Mesendoderm (in vitro differentiated cells): ENCODE measurements around the gene RBM23.
A peak's percentile ranks its signal among the peaks of the same experiment; 100 is the strongest.

ENCODE experiments used
- DNase-seq: peaks from one replicate; pipeline ENCODE4 v3.0.0; 2013
- H2AK5ac ChIP-seq: 2 replicates; pipeline ENCODE4 v1.6.1; 2013; ENCODE audit warnings: low read length, inconsistent platforms
- H2BK120ac ChIP-seq: 2 replicates; pipeline ENCODE4 v1.6.1; 2013; ENCODE audit warnings: low read depth, mild to moderate bottlenecking, low read length, moderate library complexity, mixed read lengths
- H2BK15ac ChIP-seq: replicated peaks from 2 replicates; pipeline ENCODE4 v1.6.1; 2013; ENCODE audit warnings: low read depth, mild to moderate bottlenecking, moderate library complexity
- H2BK5ac ChIP-seq: 2 replicates; pipeline ENCODE4 v1.6.1; 2013; ENCODE audit warnings: low read length, inconsistent platforms
- H3K18ac ChIP-seq: 2 replicates; pipeline ENCODE4 v1.6.1; 2013; ENCODE audit warnings: mild to moderate bottlenecking, low read length, mixed read lengths
- H3K23ac ChIP-seq: one replicate; pipeline ENCODE4 v1.6.1; 2013; ENCODE audit warnings: low read length
- H3K27ac ChIP-seq: 2 replicates; pipeline ENCODE4 v1.5.1; 2013; ENCODE audit warnings: low read depth, mild to moderate bottlenecking, inconsistent platforms, low read length, moderate library complexity
- H3K27me3 ChIP-seq: 2 replicates; pipeline ENCODE4 v1.6.1; 2013; ENCODE audit warnings: low read length, control low read depth, mild to moderate bottlenecking, inconsistent platforms; ENCODE audit not compliant: insufficient read depth, poor library complexity
- H3K36me3 ChIP-seq: 2 replicates; pipeline ENCODE4 v1.6.1; 2013; ENCODE audit warnings: low read length, inconsistent platforms; ENCODE audit not compliant: control insufficient read depth, insufficient read depth
- H3K4ac ChIP-seq: one replicate; pipeline ENCODE4 v1.6.1; 2013; ENCODE audit warnings: low read depth, mild to moderate bottlenecking, low read length, moderate library complexity
- H3K4me1 ChIP-seq: 2 replicates; pipeline ENCODE4 v1.6.1; 2013; ENCODE audit warnings: low read depth, low read length, inconsistent platforms; ENCODE audit not compliant: control insufficient read depth
- H3K4me2 ChIP-seq: 2 replicates; pipeline ENCODE4 v1.6.1; 2013; ENCODE audit warnings: low read length
- H3K4me3 ChIP-seq: 2 replicates; pipeline ENCODE4 v1.5.1; 2013; ENCODE audit warnings: mild to moderate bottlenecking, low read length
- H3K56ac ChIP-seq: one replicate; pipeline ENCODE4 v1.6.1; 2013; ENCODE audit warnings: low read length
- H3K79me1 ChIP-seq: 2 replicates; pipeline ENCODE4 v1.6.1; 2013; ENCODE audit warnings: low read length, inconsistent platforms
- H3K79me2 ChIP-seq: 2 replicates; pipeline ENCODE4 v1.6.1; 2013; ENCODE audit warnings: mild to moderate bottlenecking, low read length; ENCODE audit not compliant: control insufficient read depth, insufficient read depth
- H3K9ac ChIP-seq: 2 replicates; pipeline ENCODE4 v1.6.1; 2013; ENCODE audit warnings: low read length, inconsistent platforms
- H4K5ac ChIP-seq: one replicate; pipeline ENCODE4 v1.6.1; 2013; ENCODE audit warnings: low read length
- H4K8ac ChIP-seq: one replicate; pipeline ENCODE4 v1.6.1; 2013; ENCODE audit warnings: low read depth, mild to moderate bottlenecking, control low read depth, low read length, moderate library complexity
- WGBS: extraction: QIAGEN DNeasy Blood & Tissue Kit; methylation state at CpG from one replicate; pipeline ENCODE4 v1.1.7; 2013; ENCODE audit warnings: low lambda C conversion rate, missing lambda C conversion rate; ENCODE audit not compliant: insufficient coverage; ENCODE audit errors: extremely low coverage; 5-methylcytosine and 5-hydroxymethylcytosine counted together

The RBM23 gene

GRCh38 chr14:22929961-22930364, 11.0 kb upstream of the RBM23 start:
- Histone ChIP-seq H3K79me2 (peaks cover 16% of the 10 kb centered on the region), H3K4ac (no peak overlapping the region), H3K4me1 (peaks cover 2% of the 10 kb centered on the region), H3K23ac (no peak overlapping the region), H3K4me2 (peak overlapping the region; percentile 91), H4K5ac (no peak overlapping the region), H3K27ac (no peak overlapping the region), H3K56ac (peak overlapping the region; percentile 83), H3K18ac (peak overlapping the region; percentile 71), H2AK5ac (no peak overlapping the region), H3K79me1 (peaks cover 7% of the 10 kb centered on the region), H3K36me3 (no peaks in the 10 kb centered on the region), H2BK120ac (no peak overlapping the region), H2BK15ac (no peak overlapping the region), H3K4me3 (peak overlapping the region; percentile 41), H2BK5ac (no peak overlapping the region), H3K27me3 (no peaks in the 10 kb centered on the region), H3K9ac (peak overlapping the region; percentile 71), H4K8ac (no peak overlapping the region)
- no CpG with 5 or more reads among the region's 2 CpGs for WGBS
- DNase-seq, result no peak

- no peak within 1 kb of the TSS for H3K4ac ChIP-seq
- H3K23ac ChIP-seq, result no peak within 1 kb of the TSS
- peak; percentile 100 for DNase-seq
- peaks cover 16% of the 10 kb centered on the region for H3K79me2 ChIP-seq
- peak within 1 kb of the TSS; percentile 6 for H4K5ac ChIP-seq
- no peak within 1 kb of the TSS for H2BK15ac ChIP-seq
- H3K27me3 ChIP-seq, result no peaks in the 10 kb centered on the region
- peak within 1 kb of the TSS; percentile 91 for H3K4me3 ChIP-seq
- WGBS, result no CpG with 5 or more reads among the region's 51 CpGs
- H3K18ac ChIP-seq, result peak within 1 kb of the TSS; percentile 71
- H3K36me3 ChIP-seq, result peaks cover 4% of the 10 kb centered on the region
- H3K27ac ChIP-seq, result peak within 1 kb of the TSS; percentile 36
- peaks cover 7% of the 10 kb centered on the region for H3K79me1 ChIP-seq
- H4K8ac ChIP-seq, result no peak within 1 kb of the TSS
- peak within 1 kb of the TSS; percentile 91 for H3K9ac ChIP-seq
- peaks cover 2% of the 10 kb centered on the region for H3K4me1 ChIP-seq
- H3K56ac ChIP-seq, result peak within 1 kb of the TSS; percentile 99
- peak within 1 kb of the TSS; percentile 84 for H2BK5ac ChIP-seq
- peak within 1 kb of the TSS; percentile 91 for H3K4me2 ChIP-seq
- no peak within 1 kb of the TSS for H2AK5ac ChIP-seq
- H2BK120ac ChIP-seq, result no peak within 1 kb of the TSS
Measured at GRCh38 chr14:22929104-22929960, 10.4 kb upstream of the RBM23 start, which contains the start of gene PRMT5. PRMT5 (minus strand) TSS chr14:22929376; CDS start chr14:22929361, 15 bp downstream.

DNA sequence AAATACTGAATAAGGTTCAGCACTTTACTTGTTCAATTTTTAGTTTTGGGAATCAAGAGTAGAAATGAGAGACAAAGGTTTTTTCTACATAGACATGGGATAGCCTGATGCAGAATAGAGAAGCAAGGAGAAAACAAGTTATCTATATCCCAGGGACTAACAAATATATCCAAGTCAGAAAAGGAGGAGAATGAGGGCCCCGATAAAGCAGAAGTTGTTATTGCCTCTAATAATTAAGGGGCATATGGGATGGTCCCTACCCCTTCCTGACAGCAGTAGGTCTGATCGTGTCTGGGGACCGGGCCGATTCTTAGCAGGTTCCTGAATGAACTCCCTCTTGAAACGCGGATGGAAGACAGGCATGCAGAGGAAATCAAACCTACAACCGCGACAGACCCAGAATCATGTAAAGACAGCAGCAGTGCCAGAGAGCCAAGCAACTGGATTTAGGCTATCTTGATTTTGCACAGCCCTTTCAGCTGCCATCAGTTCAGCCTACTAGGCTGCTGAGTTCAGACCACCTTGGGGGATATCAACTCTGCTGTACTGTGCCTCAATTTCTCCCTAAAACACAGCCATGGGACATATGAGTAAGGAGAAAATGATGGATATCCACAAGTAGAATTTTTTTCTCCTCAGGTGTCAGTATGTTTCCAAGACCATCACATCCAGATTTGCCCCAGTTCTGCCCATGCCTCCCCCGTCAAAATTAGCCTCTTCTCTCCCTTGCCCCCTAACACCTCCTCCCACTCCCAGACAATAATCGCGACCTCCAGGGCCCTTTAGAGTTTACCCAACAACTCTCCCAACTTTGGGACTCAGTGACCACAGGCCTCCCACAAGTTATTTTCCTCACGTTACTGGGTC, 9.5 kb upstream of the RBM23 start:
- no peak for DNase-seq

DNA sequence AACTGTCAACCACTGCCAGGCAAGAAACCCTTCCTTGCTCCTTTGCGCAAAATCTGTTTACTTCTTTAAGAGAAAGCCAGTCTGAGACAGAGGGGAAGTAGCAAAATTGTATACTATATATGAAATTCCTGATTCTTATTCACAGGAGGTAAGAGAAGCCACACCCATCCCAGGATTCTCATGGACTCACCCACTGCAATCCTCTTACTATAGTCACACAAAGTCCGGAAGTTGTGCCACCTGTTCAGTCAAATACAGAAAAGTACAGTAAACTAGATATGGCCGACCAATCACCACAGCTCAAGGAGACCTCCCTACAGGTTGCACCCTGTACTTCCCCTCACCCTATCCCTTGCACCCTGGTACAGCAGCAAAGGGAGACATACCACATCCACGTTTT, 7.4 kb upstream of the RBM23 start:
- Histone ChIP-seq H3K56ac (no peak overlapping the region), H3K27ac (no peak overlapping the region), H3K23ac (no peak overlapping the region), H4K8ac (no peak overlapping the region), H3K79me2 (peaks cover 16% of the 10 kb centered on the region), H3K4me2 (no peak overlapping the region), H2BK5ac (no peak overlapping the region), H3K9ac (no peak overlapping the region), H2AK5ac (no peak overlapping the region), H4K5ac (no peak overlapping the region), H3K4me3 (no peak overlapping the region), H3K36me3 (peaks cover 23% of the 10 kb centered on the region), H2BK15ac (no peak overlapping the region), H3K27me3 (no peaks in the 10 kb centered on the region), H2BK120ac (no peak overlapping the region), H3K79me1 (peaks cover 10% of the 10 kb centered on the region), H3K4me1 (peaks cover 4% of the 10 kb centered on the region), H3K18ac (no peak overlapping the region), H3K4ac (no peak overlapping the region)
- WGBS, result no CpG with 5 or more reads among the region's 4 CpGs
- DNase-seq, result no peak

More for the DNA sequence above, 9.5 kb upstream of the RBM23 start:
- Histone ChIP-seq H3K79me2 (peaks cover 16% of the 10 kb centered on the region), H2BK15ac (no peak overlapping the region), H3K27me3 (no peaks in the 10 kb centered on the region), H2BK5ac (no peak overlapping the region), H3K4ac (no peak overlapping the region), H3K18ac (no peak overlapping the region), H3K4me2 (peak overlapping the region; percentile 60), H3K56ac (peak overlapping the region; percentile 99), H3K36me3 (peaks cover 11% of the 10 kb centered on the region), H4K8ac (no peak overlapping the region), H3K27ac (no peak overlapping the region), H3K23ac (no peak overlapping the region), H3K4me3 (peak overlapping the region; percentile 91), H3K9ac (peak overlapping the region; percentile 91), H4K5ac (peak overlapping the region; percentile 6), H2AK5ac (no peak overlapping the region), H3K79me1 (peaks cover 8% of the 10 kb centered on the region), H2BK120ac (no peak overlapping the region), H3K4me1 (peaks cover 2% of the 10 kb centered on the region)
- no CpG with 5 or more reads among the region's 12 CpGs for WGBS

GRCh38 chr14:22925513-22925912, 6.6 kb upstream of the RBM23 start:
- peaks cover 16% of the 10 kb centered on the region for H3K79me2 ChIP-seq
- no peak overlapping the region for H2BK5ac ChIP-seq
- no peak overlapping the region for H3K9ac ChIP-seq
- peaks cover 10% of the 10 kb centered on the region for H3K79me1 ChIP-seq
- no peak overlapping the region for H3K4me3 ChIP-seq
- H3K27me3 ChIP-seq, result no peaks in the 10 kb centered on the region
- no peak overlapping the region for H3K4ac ChIP-seq
- H3K27ac ChIP-seq, result no peak overlapping the region
- H3K36me3 ChIP-seq, result peaks cover 27% of the 10 kb centered on the region
- no peak overlapping the region for H2BK15ac ChIP-seq
- no peak overlapping the region for H2BK120ac ChIP-seq
- H3K18ac ChIP-seq, result no peak overlapping the region
- H3K56ac ChIP-seq, result no peak overlapping the region
- no peak overlapping the region for H2AK5ac ChIP-seq
- H4K5ac ChIP-seq, result no peak overlapping the region
- DNase-seq, result no peak
- no peak overlapping the region for H3K4me2 ChIP-seq
- H4K8ac ChIP-seq, result no peak overlapping the region
- no peak overlapping the region for H3K23ac ChIP-seq
- peaks cover 4% of the 10 kb centered on the region for H3K4me1 ChIP-seq
- WGBS, result no CpG with 5 or more reads among the region's 8 CpGs
